ENCODE data around the gene SUPT4H1.

Gene SUPT4H1

GRCh38 chr17:58370309-58370708 is 18.3 kb upstream of the SUPT4H1 start:
- no peak overlapping the region for H3K4me3 ChIP-seq (ENCODE audit: low read depth, low read length)
- in situ Hi-C loops (cut with HindIII; ENCODE audit: low sequenced_read_pairs) = no loop called here
- DNase-seq (ENCODE audit: low read depth) = no peak
- TF ChIP-seq, protein P1, sequence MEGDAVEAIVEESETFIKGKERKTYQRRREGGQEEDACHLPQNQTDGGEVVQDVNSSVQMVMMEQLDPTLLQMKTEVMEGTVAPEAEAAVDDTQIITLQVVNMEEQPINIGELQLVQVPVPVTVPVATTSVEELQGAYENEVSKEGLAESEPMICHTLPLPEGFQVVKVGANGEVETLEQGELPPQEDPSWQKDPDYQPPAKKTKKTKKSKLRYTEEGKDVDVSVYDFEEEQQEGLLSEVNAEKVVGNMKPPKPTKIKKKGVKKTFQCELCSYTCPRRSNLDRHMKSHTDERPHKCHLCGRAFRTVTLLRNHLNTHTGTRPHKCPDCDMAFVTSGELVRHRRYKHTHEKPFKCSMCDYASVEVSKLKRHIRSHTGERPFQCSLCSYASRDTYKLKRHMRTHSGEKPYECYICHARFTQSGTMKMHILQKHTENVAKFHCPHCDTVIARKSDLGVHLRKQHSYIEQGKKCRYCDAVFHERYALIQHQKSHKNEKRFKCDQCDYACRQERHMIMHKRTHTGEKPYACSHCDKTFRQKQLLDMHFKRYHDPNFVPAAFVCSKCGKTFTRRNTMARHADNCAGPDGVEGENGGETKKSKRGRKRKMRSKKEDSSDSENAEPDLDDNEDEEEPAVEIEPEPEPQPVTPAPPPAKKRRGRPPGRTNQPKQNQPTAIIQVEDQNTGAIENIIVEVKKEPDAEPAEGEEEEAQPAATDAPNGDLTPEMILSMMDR (IDR thresholded peaks at IDR 0.05; ENCODE audit: low read depth, low read length, missing control alignments) = no peak

GRCh38 chr17:58369214-58370031 is 17.4 kb upstream of the SUPT4H1 start:
- TF ChIP-seq, protein P1 (IDR thresholded peaks at IDR 0.05; ENCODE audit: low read depth, low read length, missing control alignments) = no peak
- in situ Hi-C loops (cut with HindIII; ENCODE audit: low sequenced_read_pairs) = no loop called here
- H3K4me3 ChIP-seq (ENCODE audit: low read depth, low read length) = no peak overlapping the region
- no peak for DNase-seq (ENCODE audit: low read depth)

DNA sequence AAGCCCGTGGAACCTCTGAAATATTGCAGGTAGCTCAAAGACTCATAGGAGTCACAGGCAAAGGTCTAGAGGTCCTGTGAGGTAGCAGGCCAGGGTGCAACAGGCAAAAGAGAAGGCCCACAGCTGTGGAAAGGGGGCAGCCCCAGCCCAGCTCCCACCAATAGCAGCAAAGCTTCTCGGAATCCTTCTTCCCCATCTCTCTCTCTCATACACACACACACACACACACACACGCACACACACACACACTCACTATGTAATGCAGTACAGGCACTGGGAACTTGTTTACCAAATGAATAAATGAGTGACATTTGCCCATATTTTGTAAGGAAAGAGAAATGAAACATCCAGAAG is 16.8 kb upstream of the SUPT4H1 start:
- H3K4me3 ChIP-seq (ENCODE audit: low read depth, low read length) = no peak overlapping the region
- no peak for DNase-seq (ENCODE audit: low read depth)
- TF ChIP-seq, protein P1 (IDR thresholded peaks at IDR 0.05; ENCODE audit: low read depth, low read length, missing control alignments) = no peak
- in situ Hi-C loops (cut with HindIII; ENCODE audit: low sequenced_read_pairs) = no loop called here

GRCh38 chr17:58367461-58367860 is 15.5 kb upstream of the SUPT4H1 start:
- no peak overlapping the region for H3K4me3 ChIP-seq (ENCODE audit: low read depth, low read length)
- DNase-seq (ENCODE audit: low read depth) = no peak
- in situ Hi-C loops (cut with HindIII; ENCODE audit: low sequenced_read_pairs) = no loop called here
- TF ChIP-seq, protein P1 (IDR thresholded peaks at IDR 0.05; ENCODE audit: low read depth, low read length, missing control alignments) = no peak

DNA sequence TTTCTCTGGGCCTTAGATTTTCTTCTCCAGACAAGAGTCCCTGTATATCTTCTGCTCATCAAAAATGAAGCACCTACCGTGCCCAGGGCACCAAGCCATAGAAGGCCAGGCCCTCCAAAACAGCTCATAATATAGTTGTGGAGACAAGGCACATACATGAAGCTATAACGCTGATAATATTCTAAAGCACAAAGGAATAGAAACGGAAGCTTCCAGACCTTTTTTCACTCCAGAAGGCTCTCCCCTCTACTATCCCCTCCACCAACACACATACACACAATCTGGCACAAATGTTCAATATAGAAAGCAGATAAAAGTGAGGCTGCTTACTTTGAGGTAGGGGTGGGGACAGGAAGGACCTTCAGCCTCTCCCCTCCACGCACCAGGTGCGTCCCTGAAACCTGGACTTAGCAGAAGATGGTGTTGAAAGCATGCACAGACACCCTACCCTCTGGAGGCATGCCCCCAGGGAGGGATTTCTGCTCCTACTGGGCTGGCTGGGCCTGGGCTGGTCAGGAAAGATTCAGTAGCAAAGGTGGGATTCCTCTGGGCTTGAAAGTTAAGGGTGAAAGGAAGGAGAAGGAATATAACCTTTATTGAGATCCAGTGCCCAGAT is 14.1 kb upstream of the SUPT4H1 start:
- TF ChIP-seq, protein P1 (IDR thresholded peaks at IDR 0.05; ENCODE audit: low read depth, low read length, missing control alignments) = no peak
- DNase-seq (ENCODE audit: low read depth) = no peak
- in situ Hi-C loops (cut with HindIII; ENCODE audit: low sequenced_read_pairs) = no loop called here
- no peak overlapping the region for H3K4me3 ChIP-seq (ENCODE audit: low read depth, low read length)

GRCh38 chr17:58365185-58365979 is 13.4 kb upstream of the SUPT4H1 start:
- in situ Hi-C loops (cut with HindIII; ENCODE audit: low sequenced_read_pairs) = no loop called here
- no peak overlapping the region for H3K4me3 ChIP-seq (ENCODE audit: low read depth, low read length)
- TF ChIP-seq, protein P1 (IDR thresholded peaks at IDR 0.05; ENCODE audit: low read depth, low read length, missing control alignments) = no peak
- no peak for DNase-seq (ENCODE audit: low read depth)

Measured in astrocyte of the cerebellum (primary cell).